Peyer's patch (tissue), 4 donors: Measurements from ENCODE around the gene BMP5. TPM values are rescaled to one million over a fixed set of nuclear protein-coding genes. Genes with fewer than 3 reads are reported as not detected.

Experiments used
- DNase-seq, 3 donors: peaks; one replicate each; pipeline ENCODE4 v3.0.0-alpha.2; 2017 to 2019
- H3K27ac ChIP-seq, 4 donors: fragments of 200-600 bp; sonication (generic); one replicate each; pipeline ENCODE4 v1.5.1; 2016 to 2019
- H3K27me3 ChIP-seq, 2 donors: fragments of 200-600 bp; sonication (generic); one replicate each; pipeline ENCODE4 v1.5.1; 2019
- H3K36me3 ChIP-seq, 3 donors: fragments of 200-600 bp; sonication (generic); one replicate each; pipeline ENCODE4 v1.5.1; 2016 to 2019
- H3K4me1 ChIP-seq, 4 donors: fragments of 200-600 bp; sonication (generic); one replicate each; pipeline ENCODE4 v1.5.1; 2016 to 2019
- H3K4me3 ChIP-seq, 4 donors: fragments of 200-600 bp; sonication (generic); 1 replicate in 3 of 4; 2 replicates in 1 of 4; pipeline ENCODE4 v1.5.1; 2016 to 2019; ENCODE audit warnings: mild to moderate bottlenecking in 1 of 4
- H3K9me3 ChIP-seq, 4 donors: fragments of 200-600 bp; sonication (generic); one replicate each; pipeline ENCODE4 v1.5.1; 2016 to 2019; ENCODE audit warnings: mild to moderate bottlenecking in 1 of 4
- CTCF ChIP-seq, 6 experiments: fragments of 450-650 bp in 4 of 6; fragments of 200-600 bp in 2 of 6; sonication (generic) in 1 of 6; IDR thresholded peaks; one replicate each; pipeline ENCODE4 v1.5.1; 2017 to 2019; ENCODE audit warnings: antibody characterized with exemption in 6 of 6, mild to moderate bottlenecking in 3 of 6, moderate library complexity in 1 of 6
- POLR2A ChIP-seq, 2 donors: fragments of 450-650 bp; IDR thresholded peaks; one replicate each; pipeline ENCODE4 v1.5.1; 2017; ENCODE audit warnings: antibody characterized with exemption in 2 of 2, mild to moderate bottlenecking in 2 of 2, moderate library complexity in 2 of 2
- total RNA-seq, 4 donors: library from RNA; depleted of rRNA; stranded (reverse); fragments of >200 nt; gene quantifications; one replicate each; pipeline ENCODE4 v1.1.0, GENCODE V29; 2016

BMP5 gene
- total RNA-seq, 4 donors from 2014 or later, result 3.7 to 50.3 (median 5.4) TPM

GRCh38 chr6:55870181-55870813, 5.1 kb downstream of the BMP5 start:
- DNase-seq, result no peak
- Histone ChIP-seq H3K4me1 (no peaks in the 10 kb centered on the region), H3K9me3 (no peaks in the 10 kb centered on the region), H3K4me3 (peak overlapping the region in 1 of 4 donors; percentile 25), H3K27ac (peak overlapping the region in 1 of 4 donors; percentile 47), H3K36me3 (no peaks in the 10 kb centered on the region), H3K27me3 (no peaks in the 10 kb centered on the region)
- no peak for TF ChIP-seq CTCF (IDR thresholded peaks at IDR 0.05)
- TF ChIP-seq POLR2A (IDR thresholded peaks at IDR 0.05), result no peak

- TF ChIP-seq POLR2A (IDR thresholded peaks at IDR 0.05), result no peak
- TF ChIP-seq CTCF (IDR thresholded peaks at IDR 0.05), result no peak
- Histone ChIP-seq H3K4me3 (peak overlapping the region in 1 of 4 donors; percentile 25), H3K4me1 (no peaks in the 10 kb centered on the region), H3K27ac (peak overlapping the region in 1 of 4 donors; percentile 47), H3K27me3 (no peaks in the 10 kb centered on the region), H3K9me3 (no peaks in the 10 kb centered on the region), H3K36me3 (no peaks in the 10 kb centered on the region)
- no peak for DNase-seq
These were observed 5.7 kb downstream of the BMP5 start for GRCh38 chr6:55869674-55870073.

- Histone ChIP-seq H3K9me3 (no peaks in the 10 kb centered on the region), H3K27me3 (no peaks in the 10 kb centered on the region), H3K4me3 (peak overlapping the region in 1 of 4 donors; percentile 25), H3K36me3 (no peaks in the 10 kb centered on the region), H3K4me1 (no peaks in the 10 kb centered on the region), H3K27ac (peak overlapping the region in 2 of 4 donors; percentile 2 to 47)
- DNase-seq, result no peak
- no peak for TF ChIP-seq POLR2A (IDR thresholded peaks at IDR 0.05)
- no peak for TF ChIP-seq CTCF (IDR thresholded peaks at IDR 0.05)
These were observed 6.5 kb downstream of the BMP5 start for GRCh38 chr6:55868771-55869479.

GRCh38 chr6:55868176-55868575, 7.2 kb downstream of the BMP5 start:
- H3K27me3 ChIP-seq, result no peaks in the 10 kb centered on the region
- DNase-seq, result no peak
- no peaks in the 10 kb centered on the region for H3K4me1 ChIP-seq
- H3K36me3 ChIP-seq, result no peaks in the 10 kb centered on the region
- no peaks in the 10 kb centered on the region for H3K9me3 ChIP-seq
- TF ChIP-seq POLR2A (IDR thresholded peaks at IDR 0.05), result no peak
- no peak for TF ChIP-seq CTCF (IDR thresholded peaks at IDR 0.05)
- no peak overlapping the region for H3K27ac ChIP-seq
- no peak overlapping the region for H3K4me3 ChIP-seq

GRCh38 chr6:55866128-55866527, 9.3 kb downstream of the BMP5 start:
- Histone ChIP-seq H3K9me3 (no peaks in the 10 kb centered on the region), H3K27me3 (no peaks in the 10 kb centered on the region), H3K4me3 (no peak overlapping the region), H3K36me3 (no peaks in the 10 kb centered on the region), H3K27ac (peak overlapping the region in 1 of 4 donors; percentile 5), H3K4me1 (no peaks in the 10 kb centered on the region)
- DNase-seq, result no peak
- TF ChIP-seq POLR2A (IDR thresholded peaks at IDR 0.05) (no peak), CTCF (IDR thresholded peaks at IDR 0.05) (no peak)
